HepG2 (cell line): ENCODE measurements around the gene CSNK1D. TPM values are rescaled to one million over a fixed set of nuclear protein-coding genes. Genes with fewer than 3 reads are reported as not detected.

ENCODE experiments used
- AHR ChIP-seq: IDR thresholded peaks from 2 replicates; pipeline ENCODE4 v1.6.1; 2018; ENCODE audit warnings: missing genetic modification reagents, missing compliant biosample characterization
- ATF3 ChIP-seq: sonication (generic); formaldehyde crosslinking; IDR thresholded peaks from 2 replicates; pipeline ENCODE4 v1.4.0; 2020; ENCODE audit warnings: missing genetic modification reagents
- BORCS8-MEF2B ChIP-seq: sonication (generic); formaldehyde crosslinking; IDR thresholded peaks from 2 replicates; pipeline ENCODE4 v1.8.0; 2022; ENCODE audit warnings: mild to moderate bottlenecking, missing genetic modification reagents
- ISX ChIP-seq: sonication (generic); formaldehyde crosslinking; conservative IDR thresholded peaks from 2 replicates; pipeline ENCODE4 v1.5.0; 2020; ENCODE audit warnings: missing genetic modification reagents
- MTF2 ChIP-seq: sonication (generic); formaldehyde crosslinking; IDR thresholded peaks from 2 replicates; pipeline ENCODE4 v1.5.0; 2020; ENCODE audit warnings: missing genetic modification reagents, borderline replicate concordance
- NBN ChIP-seq: fragments of 450-650 bp; conservative IDR thresholded peaks from 2 replicates; pipeline ENCODE4 v1.6.1; 2017
- NCOR1 ChIP-seq: fragments of 200-600 bp; sonication (generic); IDR thresholded peaks from 2 replicates; pipeline ENCODE4 v1.7.0; 2017; ENCODE audit warnings: antibody characterized with exemption, low read length, borderline replicate concordance
- POLR2AphosphoS5 ChIP-seq: IDR thresholded peaks from 2 replicates; pipeline ENCODE4 v1.6.1; 2012; ENCODE audit warnings: low read depth, low read length
- PRMT3 ChIP-seq: sonication (generic); formaldehyde crosslinking; IDR thresholded peaks from 2 replicates; pipeline ENCODE4 v1.8.1; 2022; ENCODE audit warnings: low read depth, mild to moderate bottlenecking, moderate library complexity, missing genetic modification reagents, borderline replicate concordance
- SP140L ChIP-seq: sonication (generic); formaldehyde crosslinking; IDR thresholded peaks from 2 replicates; pipeline ENCODE4 v1.4.0; 2020; ENCODE audit warnings: missing genetic modification reagents, borderline replicate concordance
- TAF1 ChIP-seq: sonication (generic); formaldehyde crosslinking; IDR thresholded peaks from 2 replicates; pipeline ENCODE4 v1.4.0; 2020; ENCODE audit warnings: missing genetic modification reagents
- THAP8 ChIP-seq: sonication (generic); formaldehyde crosslinking; IDR thresholded peaks from 2 replicates; pipeline ENCODE4 v1.5.1; 2020; ENCODE audit warnings: missing genetic modification reagents, mild to moderate bottlenecking, borderline replicate concordance
- TIGD3 ChIP-seq: sonication (generic); formaldehyde crosslinking; IDR thresholded peaks from 2 replicates; pipeline ENCODE4 v1.5.1; 2020; ENCODE audit warnings: mild to moderate bottlenecking, missing genetic modification reagents, borderline replicate concordance
- UBTF ChIP-seq: sonication (generic); formaldehyde crosslinking; IDR thresholded peaks from 2 replicates; pipeline ENCODE4 v1.4.0; 2020; ENCODE audit warnings: mild to moderate bottlenecking, missing genetic modification reagents
- ZBTB2 ChIP-seq: sonication (generic); formaldehyde crosslinking; IDR thresholded peaks from 2 replicates; pipeline ENCODE4 v1.8.0; 2022; ENCODE audit warnings: low read depth, missing genetic modification reagents
- ZBTB44 ChIP-seq: sonication (generic); formaldehyde crosslinking; IDR thresholded peaks from 2 replicates; pipeline ENCODE4 v1.4.0; 2020; ENCODE audit warnings: missing genetic modification reagents
- ZNF180 ChIP-seq: sonication (generic); formaldehyde crosslinking; IDR thresholded peaks from 2 replicates; pipeline ENCODE4 v1.4.0; 2020; ENCODE audit warnings: low read depth, missing genetic modification reagents, borderline replicate concordance
- ZNF207 ChIP-seq: fragments of 450-650 bp; IDR thresholded peaks from 2 replicates; pipeline ENCODE4 v1.6.1; 2016; ENCODE audit warnings: antibody characterized with exemption, borderline replicate concordance
- ZNF543 ChIP-seq: sonication (generic); formaldehyde crosslinking; IDR thresholded peaks from 2 replicates; pipeline ENCODE4 v1.4.0; 2020; ENCODE audit warnings: mild to moderate bottlenecking, missing genetic modification reagents
- ZNF761 ChIP-seq: sonication (generic); formaldehyde crosslinking; conservative IDR thresholded peaks from 2 replicates; pipeline ENCODE4 v1.4.0; 2020; ENCODE audit warnings: mild to moderate bottlenecking, missing genetic modification reagents
- ZNF816 ChIP-seq: sonication (generic); formaldehyde crosslinking; IDR thresholded peaks from 2 replicates; pipeline ENCODE4 v1.8.0; 2022; ENCODE audit warnings: missing genetic modification reagents, mild to moderate bottlenecking, borderline replicate concordance
- polyA plus RNA-seq, 8 experiments: library from polyadenylated mRNA; depleted of rRNA in 3 of 8; stranded (reverse) in 7 of 8; unstranded in 1 of 8; fragments of >200 nt; fragmentation: Illumina TruSeq in 4 of 8; extraction: Trizol in 4 of 8; gene quantifications; 2 replicates each; pipeline versions ENCODE4 v1.2.1 to v1.2.3, GENCODE V29; 2011 to 2016; ENCODE audit warnings: low read depth in 4 of 8, missing spikeins in 1 of 8, mixed read lengths in 1 of 8; ENCODE audit not compliant: insufficient read depth in 1 of 8
- total RNA-seq, 5 experiments: library from RNA; depleted of rRNA; stranded (reverse); fragments of >200 nt; fragmentation: Illumina TruSeq; extraction: Trizol; gene quantifications; 2 replicates each; pipeline ENCODE4 v1.2.3, GENCODE V29; 2016; ENCODE audit warnings: low read depth in 1 of 5

CSNK1D gene
- total and polyA plus RNA-seq, 2 of the 13 experiments (the other 11 are each of a cell fraction or from before 2014, with no cell fraction given), result 31.5 to 128 TPM

GRCh38 chr17:82302991-82303943 is 29.8 kb upstream of the CSNK1D start (continued):
- TF ChIP-seq PRMT3 (CRISPR knock-in tag), result no peak
- TF ChIP-seq AHR, result no peak
- TF ChIP-seq ZNF543 (CRISPR knock-in tag), result no peak
- peak; percentile 61; the same call in 1 of the 2 replicates for TF ChIP-seq TAF1 (CRISPR knock-in tag)
- peak; percentile 21; the same call in 1 of the 2 replicates for TF ChIP-seq BORCS8-MEF2B (CRISPR knock-in tag)
- no peak for TF ChIP-seq ZNF816
- no peak for TF ChIP-seq ZBTB44 (CRISPR knock-in tag)
- no peak for TF ChIP-seq SP140L (CRISPR knock-in tag)
- TF ChIP-seq ISX (CRISPR knock-in tag), result no peak
- no peak for TF ChIP-seq ZNF761
- no peak for TF ChIP-seq ATF3
- TF ChIP-seq ZNF180 (CRISPR knock-in tag), result no peak
- no peak for TF ChIP-seq MTF2 (CRISPR knock-in tag)
- no peak for TF ChIP-seq ZNF207
- TF ChIP-seq NBN, result no peak
- no peak for TF ChIP-seq ZBTB2 (CRISPR knock-in tag)
- TF ChIP-seq NCOR1, result peak; percentile 54
- peak; percentile 36; the same call in 1 of the 2 replicates for TF ChIP-seq POLR2AphosphoS5
- TF ChIP-seq THAP8, result no peak; the same call in 1 of the 2 replicates
- no peak; the same call in 1 of the 2 replicates for TF ChIP-seq TIGD3 (CRISPR knock-in tag)
- TF ChIP-seq UBTF (CRISPR knock-in tag), result peak; percentile 53; the same call in 1 of the 2 replicates
